ENCODE measurements around the gene LSAMP. TPM values are rescaled to one million over a fixed set of nuclear protein-coding genes. Genes with fewer than 3 reads are reported as not detected.

Gene LSAMP
- total RNA-seq, 1 experiment from 2014 or later: 5.7 TPM

- Mint-ChIP-seq H3K27ac (no peak overlapping the region), H3K36me3 (no peaks in the 10 kb centered on the region), H3K4me1 (no peaks in the 10 kb centered on the region), H3K27me3 (ENCODE audit: low read depth) (no peaks in the 10 kb centered on the region), H3K9me3 (no peaks in the 10 kb centered on the region), H3K4me3 (no peak overlapping the region)
- POLR2A ChIA-PET: no interaction called here
- ATAC-seq (no peak), DNase-seq (ENCODE audit: low spot score) (no peak)
- CTCF ChIA-PET: no interaction called here
- no peak for TF ChIP-seq MXD4 (CRISPR knock-in tag; IDR thresholded peaks at IDR 0.05; ENCODE audit: borderline replicate concordance)
- no peak for TF ChIP-seq ZNF425 (CRISPR knock-in tag; conservative IDR thresholded peaks at IDR 0.05)
- TF ChIP-seq FOXP4 (CRISPR knock-in tag; IDR thresholded peaks at IDR 0.05): no peak
- TF ChIP-seq E2F1 (CRISPR knock-in tag; IDR thresholded peaks at IDR 0.05): no peak
- TF ChIP-seq MAX (CRISPR knock-in tag; IDR thresholded peaks at IDR 0.05): no peak
- no peak for TF ChIP-seq E2F5 (CRISPR knock-in tag; IDR thresholded peaks at IDR 0.05)
- TF ChIP-seq USF1 (CRISPR knock-in tag; IDR thresholded peaks at IDR 0.05): no peak
- no peak for TF ChIP-seq TP53 (CRISPR knock-in tag; IDR thresholded peaks at IDR 0.05)
- TF ChIP-seq ATF2 (CRISPR knock-in tag; IDR thresholded peaks at IDR 0.05; ENCODE audit: borderline replicate concordance, low read depth): no peak
- TF ChIP-seq FOXP1 (CRISPR knock-in tag; IDR thresholded peaks at IDR 0.05; ENCODE audit: borderline replicate concordance): no peak
- TF ChIP-seq JAZF1 (CRISPR knock-in tag; IDR thresholded peaks at IDR 0.05): no peak
- TF ChIP-seq OVOL2 (CRISPR knock-in tag; IDR thresholded peaks at IDR 0.05; ENCODE audit: borderline replicate concordance): no peak
- TF ChIP-seq HMGA2 (CRISPR knock-in tag; IDR thresholded peaks at IDR 0.05): no peak
These were observed 379.8 kb downstream of the LSAMP start for GRCh38 chr3:116065501-116065900.

GRCh38 chr3:116064646-116065045, 380.6 kb downstream of the LSAMP start:
- no peak overlapping the region for H3K4me3 Mint-ChIP-seq
- H3K4me1 Mint-ChIP-seq: peaks cover 6% of the 10 kb centered on the region
- ChIA-PET POLR2A (no interaction called here), CTCF (no interaction called here)
- ATAC-seq (no peak), DNase-seq (ENCODE audit: low spot score) (no peak)
- H3K9me3 Mint-ChIP-seq: no peaks in the 10 kb centered on the region
- H3K27me3 Mint-ChIP-seq (ENCODE audit: low read depth): no peaks in the 10 kb centered on the region
- no peaks in the 10 kb centered on the region for H3K36me3 Mint-ChIP-seq
- H3K27ac Mint-ChIP-seq: no peak overlapping the region
- TF ChIP-seq CBFB (CRISPR knock-in tag; IDR thresholded peaks at IDR 0.05; ENCODE audit: low read depth): no peak
- no peak for TF ChIP-seq SMAD3 (CRISPR knock-in tag; IDR thresholded peaks at IDR 0.05; ENCODE audit: borderline replicate concordance)
- no peak for TF ChIP-seq TEAD1 (CRISPR knock-in tag; IDR thresholded peaks at IDR 0.05)
- no peak for TF ChIP-seq AR (CRISPR knock-in tag; IDR thresholded peaks at IDR 0.05)
- TF ChIP-seq RELA (CRISPR knock-in tag; IDR thresholded peaks at IDR 0.05; ENCODE audit: borderline replicate concordance): no peak
- TF ChIP-seq ATF6 (CRISPR knock-in tag; IDR thresholded peaks at IDR 0.05): no peak
- no peak for TF ChIP-seq NR2C2 (CRISPR knock-in tag; IDR thresholded peaks at IDR 0.05)
- no peak for TF ChIP-seq NFYB (CRISPR knock-in tag; conservative IDR thresholded peaks at IDR 0.05; ENCODE audit: low read depth)
